ENCODE results near the gene FILIP1L. TPM values are rescaled to one million over a fixed set of nuclear protein-coding genes. Genes with fewer than 3 reads are reported as not detected.

FILIP1L gene
- total and polyA plus RNA-seq, 2 donors = 75.1 to 103 TPM

DNA sequence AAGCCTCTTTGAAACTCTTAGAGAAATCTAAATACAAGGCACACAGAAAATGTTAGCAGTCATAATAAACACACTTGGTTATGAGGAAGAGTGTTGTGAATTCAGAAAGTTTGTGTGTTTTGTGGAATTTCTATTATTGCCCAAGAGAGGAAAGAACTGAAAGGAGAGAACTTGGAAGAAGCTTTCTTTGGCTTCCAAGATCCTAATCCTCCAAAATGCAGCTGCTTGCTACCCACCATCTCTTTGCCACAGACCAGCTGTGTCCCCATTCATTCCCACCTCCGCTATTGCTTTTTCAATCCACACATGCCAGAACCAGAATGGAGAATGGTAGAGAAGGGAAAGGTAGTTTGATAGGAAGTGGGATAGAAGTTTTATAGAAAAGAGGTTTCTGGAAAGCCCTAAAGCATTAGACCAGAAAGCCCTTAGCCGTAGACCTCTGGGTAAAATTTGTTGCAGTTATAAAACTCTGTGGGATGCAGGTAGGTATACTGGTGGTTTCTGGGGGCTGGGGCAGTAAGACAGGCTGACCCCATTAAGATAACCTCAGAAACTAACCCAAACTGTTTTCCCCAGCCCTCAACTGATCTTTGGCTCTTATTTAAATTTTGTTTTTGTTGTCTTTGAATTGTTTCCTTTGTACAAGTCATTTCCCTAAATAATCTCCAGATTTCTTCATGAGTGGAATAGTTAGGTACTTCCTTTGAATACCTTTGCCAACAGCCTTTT is 108.5 kb downstream of the FILIP1L start:
- WGBS = 73% methylated on average over 2 of the region's 2 CpGs
- no peak overlapping the region for H3K4me3 ChIP-seq (ENCODE audit: low read depth, low read length)
- DNase-seq (ENCODE audit: extremely low spot score) = no peak
- H3K27ac ChIP-seq (ENCODE audit: low read depth) = no peak overlapping the region
- no peaks in the 10 kb centered on the region for H3K4me1 ChIP-seq (ENCODE audit: insufficient read depth)
- H3K36me3 ChIP-seq (ENCODE audit: insufficient read depth) = no peaks in the 10 kb centered on the region

DNA sequence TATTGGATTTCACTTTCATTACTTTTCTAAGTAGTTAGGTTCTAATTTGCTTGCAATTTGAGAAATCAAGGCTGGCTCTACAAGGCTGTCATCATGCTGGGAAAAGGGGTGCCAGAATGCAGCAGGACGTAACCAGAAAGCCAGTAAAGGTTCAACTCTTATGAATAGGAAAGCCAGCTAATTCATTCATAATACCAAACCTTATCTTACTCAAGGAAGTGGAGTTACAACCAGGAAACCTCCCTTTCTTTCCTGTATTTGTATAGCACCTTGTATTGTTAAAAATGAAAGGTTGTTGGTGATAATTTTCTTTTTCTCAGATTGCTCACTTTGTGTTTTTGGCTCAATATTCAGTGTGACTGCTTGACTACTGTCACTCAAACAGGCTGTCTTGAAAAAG is 109.4 kb downstream of the FILIP1L start:
- H3K4me3 ChIP-seq (ENCODE audit: low read depth, low read length) = no peak overlapping the region
- H3K36me3 ChIP-seq (ENCODE audit: insufficient read depth) = no peaks in the 10 kb centered on the region
- no peak for DNase-seq (ENCODE audit: extremely low spot score)
- 80% methylated on average over 1 of the region's 1 CpG for WGBS
- H3K27ac ChIP-seq (ENCODE audit: low read depth) = no peak overlapping the region
- H3K4me1 ChIP-seq (ENCODE audit: insufficient read depth) = no peaks in the 10 kb centered on the region

DNA sequence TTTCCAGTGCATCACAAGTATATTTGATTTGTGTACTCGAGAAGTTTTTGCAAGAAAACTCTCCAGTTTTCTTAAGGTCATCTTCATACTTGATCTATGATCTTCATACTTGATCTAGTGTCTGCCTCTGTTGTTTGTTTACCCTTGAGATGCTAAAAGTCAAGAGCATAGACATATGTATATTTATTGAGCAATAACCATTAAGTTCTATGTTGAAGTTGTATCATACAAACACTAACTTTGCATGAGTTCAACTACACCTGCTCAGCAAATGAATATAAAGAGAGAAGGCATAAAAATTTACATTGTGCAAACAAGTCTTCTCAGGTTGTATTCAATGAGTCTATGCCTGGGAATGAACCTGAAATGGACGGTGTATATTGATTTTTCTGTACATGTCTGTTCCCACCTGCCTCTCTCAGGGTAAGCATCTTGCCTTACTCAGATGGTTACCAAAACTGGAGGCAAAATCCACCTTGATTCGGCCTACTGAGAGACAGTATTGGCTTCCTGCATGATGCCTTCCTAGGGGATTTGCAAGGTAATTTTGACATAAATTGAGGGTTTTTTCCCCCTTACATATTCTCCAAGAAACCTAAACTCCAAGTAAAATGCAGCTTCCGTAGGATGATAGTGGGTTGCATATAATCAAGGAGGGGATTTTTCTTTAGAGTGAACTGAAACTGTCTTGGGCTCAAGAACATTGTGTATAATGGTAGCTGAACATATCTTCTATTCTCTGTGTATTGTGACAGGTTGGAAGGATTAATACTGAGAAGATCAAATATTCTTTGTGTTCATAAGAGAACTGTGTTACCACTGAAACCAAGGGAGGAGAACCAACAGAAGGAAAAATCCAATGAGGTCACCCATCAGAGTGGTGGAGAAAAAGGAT is 110.4 kb downstream of the FILIP1L start:
- 96% methylated on average over 4 of the region's 4 CpGs for WGBS
- Histone ChIP-seq H3K4me3 (ENCODE audit: low read depth, low read length) (no peak overlapping the region), H3K4me1 (ENCODE audit: insufficient read depth) (no peaks in the 10 kb centered on the region), H3K27ac (ENCODE audit: low read depth) (no peak overlapping the region), H3K36me3 (ENCODE audit: insufficient read depth) (no peaks in the 10 kb centered on the region)
- DNase-seq (ENCODE audit: extremely low spot score) = no peak

DNA sequence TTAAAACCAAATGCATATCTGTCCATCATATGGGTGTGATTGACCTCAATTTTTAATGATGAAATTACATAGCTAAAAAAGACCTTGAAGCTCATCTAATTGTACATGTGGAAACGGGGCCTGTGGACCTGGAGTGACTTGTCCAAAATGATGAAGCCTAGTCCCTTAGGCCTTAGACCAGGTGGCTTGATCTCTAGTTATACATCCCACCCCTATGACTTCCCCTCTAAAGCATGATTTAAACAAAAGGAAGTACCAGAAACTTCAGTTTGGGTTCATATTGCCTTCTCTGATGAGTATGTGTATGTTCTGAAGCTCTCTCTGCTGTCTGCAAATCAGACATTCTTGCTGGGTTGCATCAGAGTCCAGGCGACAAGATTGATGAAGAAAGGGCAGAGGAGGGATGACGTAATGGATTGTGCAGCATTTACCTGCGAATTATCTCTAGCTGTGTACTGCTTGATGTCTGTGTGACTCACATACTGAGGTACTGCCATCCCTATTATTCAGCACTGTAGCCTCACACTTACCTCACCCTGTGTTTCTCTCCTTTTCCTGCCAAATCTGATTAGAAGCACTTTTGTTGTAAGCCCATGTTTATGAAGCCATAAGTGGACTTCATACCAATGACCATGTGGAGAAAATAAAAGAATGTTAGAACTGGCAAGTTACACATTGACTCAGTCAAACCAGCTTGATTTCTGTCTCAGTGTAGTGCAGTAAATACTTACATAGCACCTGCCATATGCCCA is 111.5 kb downstream of the FILIP1L start:
- Histone ChIP-seq H3K4me3 (ENCODE audit: low read depth, low read length) (no peak overlapping the region), H3K36me3 (ENCODE audit: insufficient read depth) (no peaks in the 10 kb centered on the region), H3K4me1 (ENCODE audit: insufficient read depth) (no peaks in the 10 kb centered on the region), H3K27ac (ENCODE audit: low read depth) (no peak overlapping the region)
- WGBS = 47% methylated on average over 4 of the region's 4 CpGs
- peak; percentile 62 for DNase-seq (ENCODE audit: extremely low spot score)

DNA sequence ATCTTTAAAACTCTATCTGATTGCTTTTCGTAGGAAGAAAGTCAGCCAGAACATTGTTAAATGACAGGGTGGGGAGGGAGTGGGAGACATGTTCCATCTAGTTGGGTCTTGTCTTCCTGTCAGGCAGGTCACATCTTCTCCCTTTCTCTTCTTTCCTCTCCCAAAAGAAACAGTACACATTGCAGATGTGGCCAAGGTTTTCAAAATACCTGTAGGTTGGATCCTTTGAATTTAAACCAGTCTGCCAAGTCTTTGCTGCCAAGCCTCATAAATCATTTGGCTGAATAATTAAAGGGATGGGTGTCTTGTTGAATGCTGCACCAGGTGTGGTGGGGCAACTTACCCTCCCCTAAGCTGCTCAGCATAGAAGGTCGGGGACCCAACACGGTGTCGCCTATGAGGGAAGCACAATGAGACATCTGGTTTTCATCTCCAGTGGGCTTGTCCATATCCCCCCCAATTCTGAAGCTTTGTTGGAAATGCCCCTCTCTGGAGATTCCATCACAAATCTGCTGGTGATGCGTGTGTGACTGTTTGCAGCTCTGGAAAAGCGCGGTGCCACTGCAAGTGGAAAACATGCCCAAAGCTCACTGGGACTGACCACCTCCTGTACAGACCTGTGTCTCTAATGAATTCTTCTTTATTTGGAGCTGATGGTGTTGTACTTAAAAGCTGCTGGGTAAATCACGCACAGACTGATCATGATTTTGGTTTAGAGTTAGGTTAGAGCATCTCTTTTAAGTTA is 112.6 kb downstream of the FILIP1L start:
- H3K27ac ChIP-seq (ENCODE audit: low read depth) = no peak overlapping the region
- peak; percentile 59 for DNase-seq (ENCODE audit: extremely low spot score)
- H3K36me3 ChIP-seq (ENCODE audit: insufficient read depth) = no peaks in the 10 kb centered on the region
- H3K4me3 ChIP-seq (ENCODE audit: low read depth, low read length) = no peak overlapping the region
- H3K4me1 ChIP-seq (ENCODE audit: insufficient read depth) = no peaks in the 10 kb centered on the region
- 82% methylated on average over 8 of the region's 8 CpGs for WGBS

GRCh38 chr3:100001083-100001482 is 113.2 kb downstream of the FILIP1L start:
- Histone ChIP-seq H3K4me3 (ENCODE audit: low read depth, low read length) (no peak overlapping the region), H3K27ac (ENCODE audit: low read depth) (no peak overlapping the region), H3K4me1 (ENCODE audit: insufficient read depth) (no peaks in the 10 kb centered on the region), H3K36me3 (ENCODE audit: insufficient read depth) (no peaks in the 10 kb centered on the region)
- DNase-seq (ENCODE audit: extremely low spot score) = no peak
- 94% methylated on average over 3 of the region's 3 CpGs for WGBS

DNA sequence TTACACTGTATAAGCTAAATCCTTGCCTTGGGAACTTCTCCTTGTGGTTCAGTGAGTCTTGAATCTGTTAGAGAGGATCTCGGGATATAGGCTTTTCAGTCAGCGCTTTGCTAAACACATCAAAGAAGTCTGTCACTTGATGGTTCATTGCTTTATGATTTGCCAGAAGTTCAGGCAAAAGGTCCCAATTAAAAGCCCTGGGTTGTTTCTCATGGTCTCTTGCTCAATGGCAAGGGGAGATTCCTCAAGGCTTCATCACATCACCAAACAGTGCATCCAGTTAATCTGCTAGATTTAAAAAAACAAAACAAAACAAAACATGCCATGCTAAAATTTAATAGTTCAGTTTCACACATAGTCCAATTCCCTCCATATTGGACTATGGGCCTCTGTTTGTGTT is 114.8 kb downstream of the FILIP1L start:
- no peaks in the 10 kb centered on the region for H3K36me3 ChIP-seq (ENCODE audit: insufficient read depth)
- no peak overlapping the region for H3K27ac ChIP-seq (ENCODE audit: low read depth)
- H3K4me3 ChIP-seq (ENCODE audit: low read depth, low read length) = no peak overlapping the region
- H3K4me1 ChIP-seq (ENCODE audit: insufficient read depth) = no peaks in the 10 kb centered on the region
- WGBS = 98% methylated on average over 2 of the region's 2 CpGs
- no peak for DNase-seq (ENCODE audit: extremely low spot score)

GRCh38 chr3:99997293-99997692 is 117.0 kb downstream of the FILIP1L start:
- Histone ChIP-seq H3K27ac (ENCODE audit: low read depth) (no peak overlapping the region), H3K36me3 (ENCODE audit: insufficient read depth) (no peaks in the 10 kb centered on the region), H3K4me3 (ENCODE audit: low read depth, low read length) (no peak overlapping the region), H3K4me1 (ENCODE audit: insufficient read depth) (no peaks in the 10 kb centered on the region)
- 84% methylated on average over 2 of the region's 2 CpGs for WGBS
- DNase-seq (ENCODE audit: extremely low spot score) = no peak

DNA sequence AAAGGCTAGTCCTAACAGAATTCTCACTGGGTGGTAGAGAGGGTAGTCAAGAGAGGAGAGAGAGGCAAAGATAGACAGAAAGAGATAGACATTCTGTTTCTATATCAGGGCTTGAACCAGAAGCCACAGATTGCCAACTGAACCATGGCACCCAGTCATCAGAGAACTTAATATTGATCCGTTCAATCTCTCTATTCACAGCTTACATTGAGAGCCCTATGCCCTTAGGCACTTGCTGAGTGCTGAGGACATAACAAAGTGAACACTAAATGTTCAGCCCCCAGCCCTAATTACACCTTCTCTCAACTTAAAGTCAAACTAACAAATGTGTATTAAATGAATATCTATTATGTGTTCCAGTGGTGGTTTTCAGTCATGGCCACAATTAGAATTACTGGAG is 124.1 kb downstream of the FILIP1L start:
- no peak overlapping the region for H3K27ac ChIP-seq (ENCODE audit: low read depth)
- DNase-seq (ENCODE audit: extremely low spot score) = no peak
- no peaks in the 10 kb centered on the region for H3K4me1 ChIP-seq (ENCODE audit: insufficient read depth)
- 96% methylated on average over 1 of the region's 1 CpG for WGBS
- H3K36me3 ChIP-seq (ENCODE audit: insufficient read depth) = no peaks in the 10 kb centered on the region
- H3K4me3 ChIP-seq (ENCODE audit: low read depth, low read length) = no peak overlapping the region

DNA sequence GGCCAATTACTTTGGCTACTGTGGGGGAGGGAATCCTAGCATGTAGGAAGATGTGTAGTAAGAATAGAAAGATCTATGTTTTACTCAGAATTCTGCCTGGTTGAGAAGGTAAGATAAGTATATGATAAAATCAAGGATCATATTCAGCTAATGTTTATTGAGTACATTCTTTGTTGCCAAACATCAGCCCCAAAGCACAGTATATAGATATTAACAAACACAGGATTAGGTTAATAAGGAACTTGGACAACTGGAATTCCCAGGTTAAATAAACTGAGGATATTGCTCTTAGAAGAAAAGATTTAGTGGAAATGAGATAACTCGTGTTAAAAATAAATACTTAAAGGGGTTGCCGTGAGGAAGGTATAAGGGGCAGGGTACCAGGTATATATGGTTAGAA is 129.6 kb downstream of the FILIP1L start:
- H3K4me3 ChIP-seq (ENCODE audit: low read depth, low read length) = no peak overlapping the region
- DNase-seq (ENCODE audit: extremely low spot score) = no peak
- no peaks in the 10 kb centered on the region for H3K36me3 ChIP-seq (ENCODE audit: insufficient read depth)
- H3K27ac ChIP-seq (ENCODE audit: low read depth) = no peak overlapping the region
- H3K4me1 ChIP-seq (ENCODE audit: insufficient read depth) = no peaks in the 10 kb centered on the region
- WGBS = 56% methylated on average over 2 of the region's 2 CpGs

DNA sequence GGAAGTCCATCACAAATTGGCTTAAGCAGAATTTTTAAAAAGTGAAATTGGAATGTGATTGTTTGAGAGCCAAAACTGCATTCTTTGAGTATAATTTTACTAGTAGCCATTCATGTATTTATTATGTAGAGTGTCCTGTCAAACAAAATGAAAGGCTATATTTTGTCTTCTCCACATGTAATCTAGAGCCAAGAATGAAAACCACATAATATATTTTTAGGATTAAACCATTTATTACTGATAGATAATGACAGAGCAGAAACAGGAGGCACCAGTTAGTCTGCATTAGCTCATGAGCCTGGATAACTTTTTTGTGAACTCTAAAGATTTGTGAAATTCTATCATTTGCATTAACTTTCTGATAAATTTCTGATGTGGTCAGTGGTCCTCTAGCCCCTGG is 130.2 kb downstream of the FILIP1L start:
- Histone ChIP-seq H3K4me1 (ENCODE audit: insufficient read depth) (no peaks in the 10 kb centered on the region), H3K36me3 (ENCODE audit: insufficient read depth) (no peaks in the 10 kb centered on the region), H3K27ac (ENCODE audit: low read depth) (no peak overlapping the region), H3K4me3 (ENCODE audit: low read depth, low read length) (no peak overlapping the region)
- DNase-seq (ENCODE audit: extremely low spot score) = no peak

- Histone ChIP-seq H3K4me1 (ENCODE audit: insufficient read depth) (no peaks in the 10 kb centered on the region), H3K36me3 (ENCODE audit: insufficient read depth) (no peaks in the 10 kb centered on the region), H3K4me3 (ENCODE audit: low read depth, low read length) (no peak overlapping the region), H3K27ac (ENCODE audit: low read depth) (no peak overlapping the region)
- DNase-seq (ENCODE audit: extremely low spot score) = no peak
- 93% methylated on average over 2 of the region's 2 CpGs for WGBS
These were observed 131.7 kb downstream of the FILIP1L start for GRCh38 chr3:99982650-99983049.

DNA sequence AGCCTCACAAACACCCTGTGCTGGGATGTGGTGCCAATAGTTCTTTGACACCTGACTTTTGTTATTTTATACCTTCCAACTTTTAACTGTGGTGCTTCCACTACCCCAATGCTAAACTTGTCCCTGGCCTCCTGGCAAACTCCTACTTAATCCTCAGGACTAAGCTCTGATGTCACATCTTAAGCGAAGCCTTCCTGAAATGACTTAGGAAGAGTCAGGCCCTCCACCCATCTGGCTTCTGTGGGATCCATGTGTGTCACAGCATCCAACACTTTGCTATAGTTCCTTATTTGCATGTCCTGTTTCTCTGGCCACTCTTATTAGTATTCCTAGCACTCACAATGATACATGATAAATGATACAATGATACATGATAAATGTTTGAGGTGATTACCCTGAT is 133.2 kb downstream of the FILIP1L start:
- no peak overlapping the region for H3K27ac ChIP-seq (ENCODE audit: low read depth)
- DNase-seq (ENCODE audit: extremely low spot score) = no peak
- no peaks in the 10 kb centered on the region for H3K36me3 ChIP-seq (ENCODE audit: insufficient read depth)
- no peaks in the 10 kb centered on the region for H3K4me1 ChIP-seq (ENCODE audit: insufficient read depth)
- no peak overlapping the region for H3K4me3 ChIP-seq (ENCODE audit: low read depth, low read length)
- 95% methylated on average over 1 of the region's 1 CpG for WGBS

All from urinary bladder (tissue), 4 donors.